ENCODE measurements around the gene XAF1. TPM values are rescaled to one million over a fixed set of nuclear protein-coding genes. Genes with fewer than 3 reads are reported as not detected.

XAF1 gene
- total RNA-seq, 1 donor from 2014 or later, result 129 TPM

DNA sequence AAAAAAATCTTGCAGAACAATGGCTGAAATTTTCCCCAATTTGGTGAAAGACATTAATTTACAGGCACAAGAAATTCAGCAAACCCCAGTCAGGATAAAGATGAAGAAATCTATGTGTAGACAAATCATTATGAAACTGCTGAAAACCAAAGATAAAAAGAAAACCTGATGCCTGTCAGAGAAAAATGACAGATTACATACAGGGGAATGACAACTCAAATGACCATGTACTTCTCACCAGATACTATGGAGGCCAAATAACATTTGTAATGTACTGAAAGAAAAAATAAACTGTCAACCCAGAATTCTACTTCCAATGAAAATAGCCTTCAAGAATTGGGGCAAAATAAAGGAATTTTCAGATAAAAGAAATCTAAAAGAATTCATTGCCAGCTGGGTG, 7.2 kb upstream of the XAF1 start:
- TF ChIP-seq, protein P1, sequence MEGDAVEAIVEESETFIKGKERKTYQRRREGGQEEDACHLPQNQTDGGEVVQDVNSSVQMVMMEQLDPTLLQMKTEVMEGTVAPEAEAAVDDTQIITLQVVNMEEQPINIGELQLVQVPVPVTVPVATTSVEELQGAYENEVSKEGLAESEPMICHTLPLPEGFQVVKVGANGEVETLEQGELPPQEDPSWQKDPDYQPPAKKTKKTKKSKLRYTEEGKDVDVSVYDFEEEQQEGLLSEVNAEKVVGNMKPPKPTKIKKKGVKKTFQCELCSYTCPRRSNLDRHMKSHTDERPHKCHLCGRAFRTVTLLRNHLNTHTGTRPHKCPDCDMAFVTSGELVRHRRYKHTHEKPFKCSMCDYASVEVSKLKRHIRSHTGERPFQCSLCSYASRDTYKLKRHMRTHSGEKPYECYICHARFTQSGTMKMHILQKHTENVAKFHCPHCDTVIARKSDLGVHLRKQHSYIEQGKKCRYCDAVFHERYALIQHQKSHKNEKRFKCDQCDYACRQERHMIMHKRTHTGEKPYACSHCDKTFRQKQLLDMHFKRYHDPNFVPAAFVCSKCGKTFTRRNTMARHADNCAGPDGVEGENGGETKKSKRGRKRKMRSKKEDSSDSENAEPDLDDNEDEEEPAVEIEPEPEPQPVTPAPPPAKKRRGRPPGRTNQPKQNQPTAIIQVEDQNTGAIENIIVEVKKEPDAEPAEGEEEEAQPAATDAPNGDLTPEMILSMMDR (IDR thresholded peaks at IDR 0.05), result no peak
- Histone ChIP-seq H3K36me3 (no peaks in the 10 kb centered on the region), H3K4me1 (peaks cover 20% of the 10 kb centered on the region), H3K27ac (no peak overlapping the region), H3K4me3 (no peak overlapping the region), H3K27me3 (ENCODE audit: low read depth) (no peaks in the 10 kb centered on the region), H3K9me3 (no peaks in the 10 kb centered on the region)
- intact Hi-C loops (cut with DNase I), result no loop called here
- ATAC-seq, result no peak
- no peak for DNase-seq

DNA sequence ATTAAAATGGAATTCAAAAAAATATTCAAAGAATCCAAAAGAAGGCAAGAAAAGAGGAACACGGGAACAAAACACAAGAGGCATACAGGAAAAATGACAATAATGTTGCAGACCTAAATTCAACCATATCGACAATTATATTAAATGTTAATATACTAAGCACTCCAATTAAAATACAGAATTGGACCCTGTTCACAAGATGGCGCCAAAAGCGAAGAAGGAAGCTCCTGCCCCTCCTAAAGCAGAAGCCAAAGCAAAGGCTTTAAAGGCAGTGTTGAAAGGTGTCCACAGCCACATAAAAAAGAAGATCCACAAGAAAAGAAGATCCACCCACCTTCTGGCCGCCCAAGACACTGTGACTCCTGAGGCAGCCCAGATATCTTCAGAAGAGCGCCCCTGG, 6.3 kb upstream of the XAF1 start:
- H3K4me1 ChIP-seq, result peaks cover 27% of the 10 kb centered on the region
- no peak overlapping the region for H3K4me3 ChIP-seq
- no peaks in the 10 kb centered on the region for H3K9me3 ChIP-seq
- DNase-seq, result no peak
- no peaks in the 10 kb centered on the region for H3K27me3 ChIP-seq (ENCODE audit: low read depth)
- intact Hi-C loops (cut with DNase I), result no loop called here
- H3K27ac ChIP-seq, result no peak overlapping the region
- TF ChIP-seq, protein P1 (IDR thresholded peaks at IDR 0.05), result no peak
- ATAC-seq, result no peak
- no peaks in the 10 kb centered on the region for H3K36me3 ChIP-seq

DNA sequence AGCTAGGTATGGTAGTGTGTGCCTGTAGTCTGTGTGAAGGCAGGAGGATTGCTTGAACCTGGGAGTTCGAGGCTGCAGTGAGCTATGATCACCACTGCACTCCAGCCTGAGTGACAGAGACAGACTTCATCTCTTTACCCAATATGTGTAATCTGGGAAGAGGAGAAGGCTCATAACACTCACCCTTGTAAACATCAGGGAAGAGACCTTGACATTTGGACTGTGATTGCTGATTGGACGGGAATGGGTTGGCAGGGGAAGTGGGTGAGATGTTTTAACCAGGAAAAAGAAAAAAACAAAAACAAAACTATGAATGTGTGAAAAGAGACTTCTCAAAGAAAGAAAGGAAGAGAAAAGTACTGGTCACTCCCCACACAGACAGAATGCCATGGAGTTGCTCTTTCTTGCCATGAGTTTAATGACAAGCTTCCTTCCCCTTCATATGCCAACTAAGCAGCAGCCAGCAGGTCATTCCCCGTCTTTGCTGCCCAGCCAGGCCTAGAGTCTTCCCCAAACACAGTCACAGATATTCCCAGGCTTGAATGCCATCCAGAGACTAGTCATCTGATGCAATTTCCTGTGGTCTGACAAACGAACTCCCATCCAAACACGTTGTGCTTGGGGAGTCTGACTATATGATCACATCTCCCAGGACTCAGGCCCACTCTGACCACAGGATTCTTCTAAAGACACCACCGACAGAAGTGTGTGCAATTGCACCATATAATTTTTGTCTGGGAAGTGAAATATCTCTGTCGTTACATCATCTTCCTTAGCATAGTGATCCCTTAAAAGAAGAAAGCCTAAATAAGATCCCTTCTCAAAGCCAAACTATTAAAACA, 3.6 kb upstream of the XAF1 start:
- no peak overlapping the region for H3K4me3 ChIP-seq
- H3K27me3 ChIP-seq (ENCODE audit: low read depth), result no peaks in the 10 kb centered on the region
- ATAC-seq (peak; percentile 70 to 77), DNase-seq (no peak)
- TF ChIP-seq, protein P1 (IDR thresholded peaks at IDR 0.05), result no peak
- peaks cover 49% of the 10 kb centered on the region for H3K4me1 ChIP-seq
- peak overlapping the region; percentile 86 for H3K27ac ChIP-seq
- H3K9me3 ChIP-seq, result no peaks in the 10 kb centered on the region
- no peaks in the 10 kb centered on the region for H3K36me3 ChIP-seq
- intact Hi-C loops (cut with DNase I), result no loop called here

DNA sequence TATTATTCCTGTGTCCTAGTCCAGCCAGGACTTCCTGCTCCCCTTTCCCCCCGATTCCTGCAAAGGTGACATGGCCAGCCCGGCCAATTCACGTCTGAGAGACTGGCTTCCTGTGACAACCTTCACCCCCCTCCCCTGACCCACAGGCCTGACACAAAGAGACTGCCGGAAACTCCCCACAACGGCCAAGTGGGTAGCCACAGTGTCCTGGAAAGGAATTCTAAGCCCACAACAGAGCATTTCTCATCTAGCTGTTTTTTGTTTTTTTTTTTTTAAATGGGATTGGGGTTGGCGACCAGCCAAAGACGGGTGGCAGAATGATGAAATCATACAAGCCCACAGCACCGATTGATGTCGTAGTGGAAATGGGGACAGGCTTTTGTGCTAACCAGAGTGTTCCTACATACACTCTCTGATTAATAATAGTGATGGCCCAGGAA, 2.8 kb upstream of the XAF1 start:
- Histone ChIP-seq H3K4me1 (peaks cover 56% of the 10 kb centered on the region), H3K4me3 (no peak overlapping the region), H3K27ac (peak overlapping the region; percentile 86), H3K36me3 (no peaks in the 10 kb centered on the region), H3K9me3 (no peaks in the 10 kb centered on the region), H3K27me3 (ENCODE audit: low read depth) (no peaks in the 10 kb centered on the region)
- peak; percentile 66 to 72 for ATAC-seq
- peak; percentile 56 for DNase-seq
- intact Hi-C loops (cut with DNase I), result no loop called here
- TF ChIP-seq, protein P1 (IDR thresholded peaks at IDR 0.05), result no peak

DNA sequence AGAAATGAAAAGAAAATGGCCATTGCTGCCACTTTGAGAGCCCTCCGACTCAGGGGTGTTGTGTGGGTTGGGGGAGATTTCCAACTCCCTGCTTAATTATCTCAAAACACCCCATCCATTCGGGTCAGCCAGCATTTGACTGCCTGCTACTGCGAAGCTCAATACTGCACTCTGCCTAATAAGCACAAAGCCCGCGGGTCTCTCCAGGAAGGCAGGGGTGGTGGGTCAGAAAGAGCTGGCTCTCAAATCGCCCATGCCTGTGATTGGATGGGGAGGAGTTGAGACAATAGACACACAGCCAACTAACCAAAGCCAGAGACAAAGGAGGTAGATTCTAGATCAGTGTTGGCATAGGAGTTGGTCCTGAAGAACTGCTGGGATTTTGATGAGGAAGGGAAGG, 2.3 kb upstream of the XAF1 start:
- Histone ChIP-seq H3K4me1 (peaks cover 57% of the 10 kb centered on the region), H3K36me3 (no peaks in the 10 kb centered on the region), H3K4me3 (no peak overlapping the region), H3K27me3 (ENCODE audit: low read depth) (no peaks in the 10 kb centered on the region), H3K27ac (peak overlapping the region; percentile 86), H3K9me3 (no peaks in the 10 kb centered on the region)
- TF ChIP-seq, protein P1 (IDR thresholded peaks at IDR 0.05), result no peak
- intact Hi-C loops (cut with DNase I), result no loop called here
- ATAC-seq (no peak), DNase-seq (no peak)
